GM18868 (cell line): ENCODE results near the gene SC5D.

ENCODE experiments used
- ATAC-seq: cut with Tn5 transposase; IDR thresholded peaks from one replicate; pipeline ENCODE4 v1.9.1; 2021; ENCODE audit warnings: mild to moderate bottlenecking, moderate library complexity; ENCODE audit not compliant: unreplicated experiment

Gene SC5D

GRCh38 chr11:121352251-121352891 is 59.8 kb downstream of the SC5D start:
- no peak for ATAC-seq

GRCh38 chr11:121354192-121354591 is 61.6 kb downstream of the SC5D start:
- ATAC-seq: no peak

- no peak for ATAC-seq
Measured at GRCh38 chr11:121356357-121356756, 63.8 kb downstream of the SC5D start.
